ENCODE data around the gene SMYD1.

DNA sequence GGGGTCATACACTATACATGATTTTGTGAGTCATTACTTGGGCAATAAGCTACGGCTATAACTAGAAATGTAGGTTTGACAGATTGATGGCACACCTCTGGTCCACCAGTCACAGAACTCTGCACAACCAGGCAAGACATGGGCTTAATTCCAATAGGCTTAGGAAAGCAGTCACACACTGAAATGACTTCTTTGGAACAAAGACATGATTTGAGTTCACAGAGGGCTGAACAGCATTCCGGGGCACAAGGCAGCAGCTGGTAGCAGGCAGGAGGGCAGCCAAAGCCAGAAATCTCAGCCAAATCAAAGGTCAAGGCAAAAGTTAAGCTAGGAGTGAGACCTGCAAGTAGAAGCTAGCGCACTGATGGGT, 32.8 kb downstream of the SMYD1 start:
- no peak for TF ChIP-seq TSHZ2 (CRISPR knock-in tag; IDR thresholded peaks at IDR 0.05)
- TF ChIP-seq PATZ1 (CRISPR knock-in tag; IDR thresholded peaks at IDR 0.05; ENCODE audit: borderline replicate concordance), result no peak
- no peak for TF ChIP-seq ZFP3 (CRISPR knock-in tag; IDR thresholded peaks at IDR 0.05)
- no peak for TF ChIP-seq CREB5 (CRISPR knock-in tag; IDR thresholded peaks at IDR 0.05; ENCODE audit: low read depth)
- no peak for TF ChIP-seq TCF4 (CRISPR knock-in tag; IDR thresholded peaks at IDR 0.05; ENCODE audit: borderline replicate concordance)
- no peak for TF ChIP-seq PPARA (CRISPR knock-in tag; IDR thresholded peaks at IDR 0.05; ENCODE audit: borderline replicate concordance)
- no peak for TF ChIP-seq CSDC2 (CRISPR knock-in tag; IDR thresholded peaks at IDR 0.05)
- no peak for TF ChIP-seq TOX (CRISPR knock-in tag; IDR thresholded peaks at IDR 0.05; ENCODE audit: borderline replicate concordance)

Measured in SK-N-SH treated with all-trans-retinoic acid at 6 μM for 48 hours (cell line).